HG03469 (cell line): Measurements from ENCODE around the gene KRTAP26-1.

Experiments
- ATAC-seq: cut with Tn5 transposase; IDR thresholded peaks from one replicate; pipeline ENCODE4 v1.9.1; 2021; ENCODE audit warnings: mild to moderate bottlenecking, moderate library complexity, moderate number of reproducible peaks; ENCODE audit not compliant: unreplicated experiment

KRTAP26-1 gene

DNA sequence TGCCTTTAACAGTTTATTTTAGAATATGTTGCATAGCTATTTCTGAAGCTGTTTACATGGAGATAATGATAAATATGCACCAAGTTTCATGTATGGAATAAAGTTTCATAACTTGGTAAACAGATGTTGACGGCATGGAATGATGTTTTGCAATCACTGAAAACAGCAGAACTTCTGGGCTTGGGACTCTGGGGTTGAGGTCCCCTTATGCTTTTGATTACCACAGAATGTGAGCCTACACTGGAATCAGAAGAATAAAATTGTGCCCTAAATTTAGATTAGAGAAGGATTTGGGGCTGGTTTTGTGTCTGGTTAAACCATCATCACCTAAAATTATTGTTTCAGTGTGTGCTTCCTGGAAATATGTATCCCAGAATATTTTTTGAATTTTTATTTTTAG, 48.5 kb downstream of the KRTAP26-1 start:
- ATAC-seq: no peak

DNA sequence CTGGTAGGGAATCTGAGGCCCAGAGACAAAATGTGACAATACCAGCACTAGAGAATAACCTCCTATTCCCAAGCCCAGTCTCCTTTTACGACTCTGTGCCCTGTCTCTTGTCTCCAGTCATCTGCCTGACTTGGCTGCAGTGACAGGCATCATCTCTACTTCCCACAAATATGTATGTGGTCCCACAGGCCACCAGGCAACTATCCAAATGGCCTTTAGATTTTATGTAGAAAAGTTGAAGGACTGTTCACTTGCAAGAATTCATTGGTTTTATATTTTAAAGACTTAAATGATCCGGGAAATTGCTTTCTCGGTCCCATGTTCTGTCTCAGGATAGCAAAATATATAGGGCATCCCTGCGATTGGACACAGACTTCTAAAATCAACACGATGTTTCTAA, 49.0 kb downstream of the KRTAP26-1 start:
- no peak for ATAC-seq

DNA sequence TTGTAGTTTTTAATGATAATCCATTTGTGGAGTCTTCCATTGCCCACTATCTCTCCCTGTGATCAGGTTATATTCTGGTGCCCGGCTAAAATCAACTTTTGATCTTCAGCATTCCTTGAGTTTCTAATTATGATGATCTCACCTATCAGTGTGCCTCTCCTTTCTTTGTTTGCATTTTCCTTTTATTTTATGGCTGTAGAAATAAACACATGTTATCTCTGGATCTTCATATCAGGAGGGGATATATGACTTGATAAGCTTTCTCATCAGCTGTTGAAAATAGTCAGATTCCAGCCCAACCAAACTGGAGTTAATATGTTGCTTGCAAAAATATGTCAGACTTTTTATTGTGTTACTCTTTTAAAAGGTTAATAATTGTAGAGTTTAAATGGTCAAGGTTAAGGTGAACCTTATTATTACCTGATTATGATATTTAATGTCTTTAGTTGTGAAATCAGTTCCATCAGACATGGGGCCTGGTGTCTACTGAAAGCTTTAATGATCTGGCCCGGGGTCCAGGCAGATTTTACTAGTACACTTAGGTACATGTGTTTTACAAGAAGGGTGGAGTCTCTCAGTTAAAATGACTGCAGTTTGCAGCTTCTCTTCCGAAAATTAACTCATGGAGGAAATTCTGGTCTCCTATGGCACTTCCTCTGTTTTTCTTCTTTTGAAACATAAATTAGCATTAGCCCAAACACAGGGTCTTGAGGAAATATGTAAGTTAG, 50.1 kb downstream of the KRTAP26-1 start:
- ATAC-seq: no peak
